Measurements from ENCODE around the gene SHOC2.

- TF ChIP-seq CTCF (IDR thresholded peaks at IDR 0.05) (no peak), POLR2A (IDR thresholded peaks at IDR 0.05) (no peak), POLR2AphosphoS5 (IDR thresholded peaks at IDR 0.05) (no peak)
Observed at GRCh38 chr10:110892602-110893288, 26.7 kb upstream of the SHOC2 start.
